Activated CD4-positive, alpha-beta T cell treated with anti-CD3 and anti-CD28 coated beads, Interleukin-2, amount 10 ng/mL, durations not matched to agents 7 days and 5 days (primary cell): Measurements from ENCODE around the gene TRIM7. TPM values are rescaled to one million over a fixed set of nuclear protein-coding genes. Genes with fewer than 3 reads are reported as not detected.
"Not testable (repeated sequence)": the region's sequence is repeated elsewhere in the genome, so short reads cannot be mapped to it uniquely, and the experiment has no call there.

Source experiments
- CTCF ChIA-PET: fragments of 350-600 bp; sonication (Branson Sonifier 250); formaldehyde crosslinking; loops from one replicate; lab custom pipeline; 2021; ENCODE audit warnings: antibody characterized with exemption; lab: Charles Lee
- POLR2A ChIA-PET: fragments of 350-600 bp; sonication (Branson Sonifier 250); formaldehyde crosslinking; loops from one replicate; lab custom pipeline; 2021; ENCODE audit warnings: antibody characterized with exemption; lab: Charles Lee
- DNase-seq: peaks from one replicate; pipeline ENCODE4 v3.0.0-alpha.2; 2020
- H3K27ac Mint-ChIP-seq: one replicate; pipeline ENCODE4 v1.8.0; 2021; ENCODE audit warnings: mild to moderate bottlenecking, moderate library complexity, mixed read lengths
- H3K27me3 Mint-ChIP-seq: one replicate; pipeline ENCODE4 v1.8.0; 2021; ENCODE audit warnings: mixed read lengths
- H3K36me3 Mint-ChIP-seq: one replicate; pipeline ENCODE4 v1.8.0; 2021; ENCODE audit warnings: low read depth, mixed read lengths
- H3K4me1 Mint-ChIP-seq: one replicate; pipeline ENCODE4 v1.8.0; 2021; ENCODE audit warnings: mixed read lengths
- H3K4me3 Mint-ChIP-seq: one replicate; pipeline ENCODE4 v1.8.0; 2021; ENCODE audit warnings: mild to moderate bottlenecking, moderate library complexity, mixed read lengths
- H3K9me3 Mint-ChIP-seq: one replicate; pipeline ENCODE4 v1.8.0; 2021; ENCODE audit warnings: mixed read lengths
- total RNA-seq, 2 experiments: library from RNA; stranded (reverse); gene quantifications; one replicate each; pipeline ENCODE4 v1.2.3, GENCODE V29; 2021

The TRIM7 gene
- total RNA-seq, 2 experiments from 2014 or later: 0.29 to 0.84 TPM

DNA sequence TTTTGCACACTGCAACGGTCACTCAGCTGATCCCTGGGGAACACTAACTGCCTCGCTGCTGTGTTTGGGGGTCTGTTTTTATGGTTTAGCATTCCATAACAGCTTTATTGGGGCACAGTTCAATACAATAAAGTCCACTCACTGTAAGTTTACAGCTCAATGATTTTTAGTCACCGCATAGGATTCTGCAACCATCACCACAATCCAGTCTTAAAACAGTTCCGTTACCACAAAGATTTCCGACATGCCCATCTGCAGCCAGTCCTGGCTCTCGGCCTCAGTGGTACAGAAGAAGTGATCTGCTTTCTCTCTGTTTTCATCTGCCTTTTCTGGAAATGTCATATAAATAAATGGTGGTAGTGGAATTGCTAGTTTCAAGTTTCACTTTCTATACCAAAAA is 34.0 kb downstream of the TRIM7 start:
- ChIA-PET POLR2A (no interaction called here), CTCF (interaction anchor here (1.3 to 3.3 kb wide), 3 partner anchors 14 to 27 kb away, joined by 5 to 22 read pairs (median 7); no protein-coding TSS in a partner anchor)
- Mint-ChIP-seq H3K4me1 (peaks cover 69% of the 10 kb centered on the region), H3K4me3 (peak overlapping the region; percentile 15), H3K27ac (no peak overlapping the region), H3K9me3 (no peaks in the 10 kb centered on the region), H3K36me3 (peaks cover 2% of the 10 kb centered on the region), H3K27me3 (peaks cover 40% of the 10 kb centered on the region)
- DNase-seq: no peak

DNA sequence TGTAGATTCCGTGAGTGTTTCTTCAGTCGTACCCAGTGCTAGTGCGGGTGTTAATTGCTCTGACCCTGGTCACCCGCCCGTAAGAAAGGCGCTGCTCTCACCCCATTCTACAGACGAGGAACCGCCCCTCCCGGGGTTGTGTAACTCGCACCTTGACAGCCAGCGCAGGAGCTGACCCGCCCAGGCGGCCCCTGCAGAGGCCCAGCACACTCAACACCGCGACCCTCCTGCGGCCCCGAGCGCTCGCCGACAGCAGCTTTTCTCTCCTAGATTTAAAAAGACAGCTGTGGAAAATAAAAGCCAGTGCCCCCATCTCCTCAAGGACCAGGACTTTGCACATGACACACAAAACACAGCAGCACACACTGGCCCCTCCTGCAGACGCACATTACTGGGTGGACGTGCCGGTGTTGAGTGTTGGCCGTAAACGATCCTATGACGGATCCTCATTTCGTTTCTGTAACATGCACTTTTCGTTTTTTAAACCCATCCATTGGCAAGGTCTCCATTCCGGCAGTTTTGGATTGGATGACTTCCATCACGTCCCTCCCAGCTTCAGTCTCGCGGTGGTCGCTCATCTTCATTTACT is 34.7 kb downstream of the TRIM7 start:
- Mint-ChIP-seq H3K36me3 (peaks cover 2% of the 10 kb centered on the region), H3K4me3 (peak overlapping the region; percentile 50), H3K27me3 (peaks cover 39% of the 10 kb centered on the region), H3K9me3 (no peaks in the 10 kb centered on the region), H3K27ac (peak overlapping the region; percentile 76), H3K4me1 (peaks cover 76% of the 10 kb centered on the region)
- POLR2A ChIA-PET: no interaction called here
- CTCF ChIA-PET: interaction anchor here (1.2 to 1.9 kb wide), 3 partner anchors 14 to 27 kb away, joined by 5 to 7 read pairs (median 5); no protein-coding TSS in a partner anchor
- DNase-seq: no peak

GRCh38 chr5:181169459-181170236 is 35.3 kb downstream of the TRIM7 start:
- CTCF ChIA-PET: interaction anchor here (1.2 to 2.2 kb wide), 3 partner anchors 15 to 28 kb away, joined by 5 to 18 read pairs (median 5); no protein-coding TSS in a partner anchor
- peaks cover 38% of the 10 kb centered on the region for H3K27me3 Mint-ChIP-seq
- H3K9me3 Mint-ChIP-seq, H3K36me3 Mint-ChIP-seq, POLR2A ChIA-PET: not testable (repeated sequence)
- peak overlapping the region; percentile 50 for H3K4me3 Mint-ChIP-seq
- peaks cover 79% of the 10 kb centered on the region for H3K4me1 Mint-ChIP-seq
- DNase-seq: peak; percentile 74
- peak overlapping the region; percentile 77 for H3K27ac Mint-ChIP-seq

- ChIA-PET POLR2A (no interaction called here), CTCF (interaction anchor here (0.9 to 2.2 kb wide), 7 partner anchors 9 to 53 kb away, joined by 3 to 18 read pairs (median 4); no protein-coding TSS in a partner anchor)
- no peaks in the 10 kb centered on the region for H3K9me3 Mint-ChIP-seq
- H3K27ac Mint-ChIP-seq: peak overlapping the region; percentile 79
- H3K4me1 Mint-ChIP-seq: peaks cover 87% of the 10 kb centered on the region
- peaks cover 37% of the 10 kb centered on the region for H3K27me3 Mint-ChIP-seq
- no peak for DNase-seq
- peaks cover 2% of the 10 kb centered on the region for H3K36me3 Mint-ChIP-seq
- H3K4me3 Mint-ChIP-seq: peak overlapping the region; percentile 15
These were observed 36.3 kb downstream of the TRIM7 start for GRCh38 chr5:181168595-181169118.

DNA sequence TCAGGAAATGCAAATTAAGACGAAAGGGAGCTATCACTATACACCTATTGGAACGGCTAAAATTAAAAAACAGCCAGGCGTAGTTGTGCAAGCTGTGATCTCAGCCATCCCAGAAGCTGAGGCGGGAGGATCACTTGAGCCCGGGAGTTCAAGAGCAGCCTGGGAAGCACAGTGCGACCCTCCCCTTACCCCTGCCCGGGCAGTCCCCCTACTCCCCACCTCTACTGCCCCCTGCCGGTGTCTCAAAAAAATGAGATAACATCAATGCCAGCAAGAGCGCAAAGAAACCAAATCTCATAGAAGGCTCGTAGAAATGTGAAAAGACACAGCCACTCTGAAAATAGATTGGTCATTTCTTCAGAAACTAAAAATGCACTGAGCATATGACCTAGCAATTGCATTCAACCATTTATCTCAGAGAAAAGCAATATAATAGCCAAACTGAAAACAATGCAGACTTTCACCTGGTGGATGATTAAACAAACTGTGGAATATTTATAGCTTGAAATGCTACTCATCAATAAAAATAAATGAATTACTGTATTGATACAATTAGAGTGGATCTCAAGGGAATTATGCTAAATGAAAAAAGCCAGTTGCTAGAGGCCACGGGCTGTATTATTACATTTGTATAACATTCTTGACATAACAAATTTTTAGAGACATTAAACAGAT is 37.0 kb downstream of the TRIM7 start:
- Mint-ChIP-seq H3K4me1 (peaks cover 87% of the 10 kb centered on the region), H3K9me3 (no peaks in the 10 kb centered on the region), H3K27ac (no peak overlapping the region), H3K4me3 (no peak overlapping the region), H3K36me3 (peaks cover 2% of the 10 kb centered on the region), H3K27me3 (peaks cover 31% of the 10 kb centered on the region)
- CTCF ChIA-PET: interaction anchor here (0.7 to 2.2 kb wide), 8 partner anchors 8 to 62 kb away, joined by 3 to 18 read pairs (median 4); no protein-coding TSS in a partner anchor
- POLR2A ChIA-PET: no interaction called here
- peak; percentile 29 for DNase-seq

DNA sequence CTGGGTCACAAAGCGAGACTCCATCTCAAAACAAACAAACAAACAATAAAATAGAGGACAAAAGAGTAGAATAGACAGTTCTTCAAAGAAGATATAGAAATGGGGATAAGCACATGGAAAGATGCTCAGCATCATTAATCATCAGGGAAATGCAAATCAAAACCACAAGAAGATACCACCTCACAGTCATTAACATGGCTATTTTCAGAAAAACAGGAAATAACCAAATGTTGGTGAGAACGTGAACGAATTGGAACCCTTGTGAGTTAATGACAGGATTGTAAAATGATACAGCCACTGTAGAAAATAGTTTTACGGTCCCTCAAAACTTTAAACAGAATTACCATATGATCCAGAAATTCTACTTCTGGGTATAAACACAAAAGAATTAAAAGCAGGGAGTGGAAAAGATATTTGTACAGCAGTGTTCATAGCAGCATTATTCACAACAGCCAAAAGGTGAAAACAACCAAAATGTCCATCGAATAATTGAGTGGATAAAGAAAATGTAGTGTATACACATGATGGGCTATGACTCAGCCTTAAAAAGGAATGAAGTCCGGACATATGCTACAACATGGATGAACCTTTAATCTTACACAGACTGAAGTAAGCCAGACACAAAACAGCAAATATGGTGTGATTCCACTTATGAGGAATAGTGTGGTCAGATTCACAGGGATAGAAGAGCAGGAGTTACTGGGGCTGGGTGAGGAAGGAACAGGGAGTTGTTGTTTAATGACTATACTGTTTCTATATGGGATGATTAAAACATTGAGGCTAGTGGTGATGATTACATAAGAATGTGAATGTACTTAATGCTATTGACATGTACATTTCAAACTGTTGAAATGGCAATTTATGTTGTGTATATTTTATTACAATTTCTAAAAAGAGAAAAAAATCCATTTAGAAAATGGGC is 37.9 kb downstream of the TRIM7 start:
- peaks cover 2% of the 10 kb centered on the region for H3K36me3 Mint-ChIP-seq
- peaks cover 31% of the 10 kb centered on the region for H3K27me3 Mint-ChIP-seq
- H3K27ac Mint-ChIP-seq: no peak overlapping the region
- no peaks in the 10 kb centered on the region for H3K9me3 Mint-ChIP-seq
- CTCF ChIA-PET: interaction anchor here (0.7 to 2.2 kb wide), 6 partner anchors 15 to 63 kb away, joined by 3 to 18 read pairs (median 4); no protein-coding TSS in a partner anchor
- POLR2A ChIA-PET: no interaction called here
- no peak overlapping the region for H3K4me3 Mint-ChIP-seq
- no peak for DNase-seq
- H3K4me1 Mint-ChIP-seq: peaks cover 86% of the 10 kb centered on the region

- peaks cover 16% of the 10 kb centered on the region for H3K27me3 Mint-ChIP-seq
- no peak for DNase-seq
- no peaks in the 10 kb centered on the region for H3K9me3 Mint-ChIP-seq
- ChIA-PET CTCF (interaction anchor here (1.1 kb wide), 1 partner anchor 21 kb away, joined by 5 read pairs; no protein-coding TSS in a partner anchor), POLR2A (no interaction called here)
- peak overlapping the region; percentile 87 for H3K27ac Mint-ChIP-seq
- H3K4me3 Mint-ChIP-seq: no peak overlapping the region
- peaks cover 2% of the 10 kb centered on the region for H3K36me3 Mint-ChIP-seq
- H3K4me1 Mint-ChIP-seq: peaks cover 82% of the 10 kb centered on the region
These were observed 40.7 kb downstream of the TRIM7 start for GRCh38 chr5:181164076-181164952.

- ChIA-PET CTCF (interaction anchor here (1.1 kb wide), 1 partner anchor 21 kb away, joined by 5 read pairs; no protein-coding TSS in a partner anchor), POLR2A (no interaction called here)
- Mint-ChIP-seq H3K27me3 (peaks cover 9% of the 10 kb centered on the region), H3K4me1 (peaks cover 78% of the 10 kb centered on the region), H3K27ac (peak overlapping the region; percentile 87), H3K9me3 (no peaks in the 10 kb centered on the region), H3K4me3 (peak overlapping the region; percentile 2), H3K36me3 (no peaks in the 10 kb centered on the region)
- DNase-seq: no peak
These were observed 41.4 kb downstream of the TRIM7 start for GRCh38 chr5:181163487-181164075.

- Mint-ChIP-seq H3K27me3 (peaks cover 3% of the 10 kb centered on the region), H3K36me3 (no peaks in the 10 kb centered on the region), H3K4me1 (peaks cover 61% of the 10 kb centered on the region), H3K9me3 (no peaks in the 10 kb centered on the region), H3K27ac (peak overlapping the region; percentile 96), H3K4me3 (peak overlapping the region; percentile 67)
- no peak for DNase-seq
- CTCF ChIA-PET: interaction anchor here (0.8 to 1.7 kb wide), 2 partner anchors 14 to 23 kb away, joined by 3 read pairs; no protein-coding TSS in a partner anchor
- POLR2A ChIA-PET: no interaction called here
These were observed 43.3 kb downstream of the TRIM7 start for GRCh38 chr5:181161534-181162175.

DNA sequence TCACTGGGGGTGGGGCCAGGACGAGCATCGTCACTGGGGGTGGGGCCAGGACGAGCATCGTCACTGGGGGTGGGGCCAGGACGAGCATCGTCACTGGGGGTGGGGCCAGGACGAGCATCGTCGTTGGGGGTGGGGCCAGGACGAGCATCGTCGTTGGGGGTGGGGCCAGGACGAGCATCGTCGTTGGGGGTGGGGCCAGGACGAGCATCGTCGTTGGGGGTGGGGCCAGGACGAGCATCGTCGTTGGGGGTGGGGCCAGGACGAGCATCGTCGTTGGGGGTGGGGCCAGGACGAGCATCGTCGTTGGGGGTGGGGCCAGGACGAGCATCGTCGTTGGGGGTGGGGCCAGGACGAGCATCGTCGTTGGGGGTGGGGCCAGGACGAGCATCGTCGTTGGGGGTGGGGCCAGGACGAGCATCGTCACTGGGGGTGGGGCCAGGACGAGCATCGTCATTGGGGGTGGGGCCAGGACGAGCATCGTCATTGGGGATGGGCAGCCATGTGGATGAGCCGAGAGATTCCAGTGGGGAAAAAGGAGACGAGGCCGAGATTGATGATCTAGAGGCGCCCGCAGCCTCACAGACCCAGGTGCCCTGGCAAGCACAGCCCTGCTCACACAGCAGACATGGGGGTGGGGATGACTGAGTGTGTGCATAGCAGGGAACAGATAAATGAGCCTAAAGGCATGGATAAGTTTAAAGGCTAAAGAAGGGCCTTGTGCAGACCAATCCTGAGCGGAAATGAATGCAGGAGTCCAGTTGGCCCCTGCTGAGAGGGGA is 44.1 kb downstream of the TRIM7 start:
- DNase-seq: peak; percentile 50
- H3K9me3 Mint-ChIP-seq, H3K27me3 Mint-ChIP-seq, POLR2A ChIA-PET, H3K36me3 Mint-ChIP-seq: not testable (repeated sequence)
- H3K4me1 Mint-ChIP-seq: peaks cover 60% of the 10 kb centered on the region
- H3K27ac Mint-ChIP-seq: peak overlapping the region; percentile 96
- CTCF ChIA-PET: interaction anchor here (1.0 to 1.7 kb wide), 3 partner anchors 8 to 23 kb away, joined by 3 to 5 read pairs (median 4); no protein-coding TSS in a partner anchor
- H3K4me3 Mint-ChIP-seq: peak overlapping the region; percentile 67
